Suppressor macrophage treated with lipopolysaccharide for 1 hour (primary cell): ENCODE data around the gene PRKD2.
A peak's percentile ranks its signal among the peaks of the same experiment; 100 is the strongest.

Source experiments
- DNase-seq, 3 donors: peaks; one replicate each; pipeline ENCODE4 v3.0.0-alpha.2; 2020 to 2022

PRKD2 gene

DNA sequence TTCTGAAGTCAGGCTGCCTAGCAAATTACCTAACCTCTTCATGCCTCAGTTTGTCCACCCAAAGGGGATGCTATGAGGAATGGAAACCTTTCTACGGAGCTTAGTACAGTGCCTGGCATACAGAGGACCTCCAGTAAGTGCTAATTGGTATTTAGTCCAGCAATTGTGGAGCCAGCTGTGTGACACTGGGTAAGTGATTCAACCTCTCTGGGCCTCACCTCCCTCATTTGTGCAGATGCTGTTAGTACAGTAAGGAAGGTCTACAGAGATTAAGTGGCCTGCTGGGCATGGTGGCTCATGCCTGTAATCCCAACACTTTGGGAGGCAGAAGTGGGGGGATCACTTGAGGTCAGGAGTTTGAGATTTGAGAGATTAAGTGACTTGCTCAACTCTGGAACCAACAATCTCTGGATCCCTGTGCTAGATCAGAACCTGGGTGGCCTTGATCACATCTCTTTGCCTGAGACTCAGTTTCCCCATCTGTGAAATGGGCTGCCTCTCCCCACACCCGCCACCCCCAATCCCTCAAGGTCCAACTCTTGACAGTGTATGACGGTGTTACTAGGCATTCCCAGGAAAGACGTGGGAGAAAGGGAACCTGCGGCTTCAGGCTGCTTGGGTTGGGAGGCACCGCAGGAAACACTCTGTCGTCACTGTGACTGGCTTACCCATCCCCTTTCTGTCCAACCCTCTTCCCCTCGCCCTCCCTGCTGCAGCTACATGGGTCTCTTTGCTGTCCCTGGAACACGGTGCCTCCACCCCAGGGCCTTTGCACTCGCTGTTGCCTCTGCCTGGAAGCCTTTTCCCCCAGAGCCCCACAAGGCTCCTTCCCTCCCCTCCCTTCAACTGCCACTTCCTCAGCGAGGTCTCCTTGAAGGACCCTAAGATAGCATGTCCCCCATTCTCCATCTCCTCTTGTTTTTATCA is 18.3 kb downstream of the PRKD2 start:
- no peak for DNase-seq

DNA sequence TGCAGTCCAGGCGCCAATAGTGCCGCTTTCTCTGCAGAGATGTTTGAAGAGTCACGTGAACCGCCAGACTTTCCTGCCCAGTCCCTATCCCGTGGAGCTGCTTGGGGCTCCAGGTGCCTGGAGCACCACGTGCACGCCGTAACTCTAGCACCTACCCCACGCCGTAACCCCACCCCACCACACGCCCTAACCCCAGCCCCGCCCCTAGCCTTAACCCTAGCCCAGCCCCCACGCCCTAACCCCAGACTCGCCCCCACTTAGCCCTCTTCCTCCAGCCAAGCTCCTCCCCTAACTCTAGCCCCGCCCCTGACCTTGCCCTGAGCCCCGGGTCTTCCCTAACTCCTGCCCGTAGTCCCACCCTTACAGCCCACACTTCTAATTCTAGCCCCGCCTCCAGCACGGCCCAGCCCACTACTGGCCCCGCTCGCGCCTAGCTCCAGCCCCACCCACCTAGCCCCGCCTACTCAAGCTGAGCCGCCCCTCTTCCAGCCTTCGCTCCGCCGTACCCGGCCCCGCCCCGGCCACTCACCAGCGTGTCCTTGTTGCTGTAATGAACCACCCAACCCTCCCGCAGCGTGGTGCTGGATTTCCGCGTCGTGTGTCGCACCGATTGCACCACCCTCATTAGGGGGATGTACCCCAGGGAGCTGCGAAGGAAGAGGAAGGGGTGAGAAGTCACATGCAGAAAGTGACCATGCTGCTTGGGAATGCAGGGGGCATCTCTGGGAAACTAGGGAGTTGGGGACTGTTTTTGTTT is 19.5 kb downstream of the PRKD2 start:
- peak in 2 of 3 donors; percentile 54 to 57 for DNase-seq

DNA sequence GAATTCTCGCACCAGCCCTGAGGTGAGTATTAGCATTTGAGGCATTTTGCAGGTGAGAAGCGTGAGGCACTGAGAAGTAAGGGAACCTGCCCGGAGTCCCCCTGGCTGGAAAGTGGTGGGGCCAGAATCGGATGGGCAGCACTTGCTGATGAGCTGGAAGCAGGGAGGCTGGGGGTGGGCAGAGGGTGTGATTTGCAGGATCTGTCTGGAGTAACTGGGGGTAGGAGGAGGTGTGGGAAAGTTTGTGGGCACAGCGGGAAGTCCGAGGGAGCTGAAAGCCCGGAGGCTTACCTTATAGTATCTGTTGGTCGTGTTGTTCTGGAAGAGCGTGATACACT is 20.1 kb downstream of the PRKD2 start:
- no peak for DNase-seq

DNA sequence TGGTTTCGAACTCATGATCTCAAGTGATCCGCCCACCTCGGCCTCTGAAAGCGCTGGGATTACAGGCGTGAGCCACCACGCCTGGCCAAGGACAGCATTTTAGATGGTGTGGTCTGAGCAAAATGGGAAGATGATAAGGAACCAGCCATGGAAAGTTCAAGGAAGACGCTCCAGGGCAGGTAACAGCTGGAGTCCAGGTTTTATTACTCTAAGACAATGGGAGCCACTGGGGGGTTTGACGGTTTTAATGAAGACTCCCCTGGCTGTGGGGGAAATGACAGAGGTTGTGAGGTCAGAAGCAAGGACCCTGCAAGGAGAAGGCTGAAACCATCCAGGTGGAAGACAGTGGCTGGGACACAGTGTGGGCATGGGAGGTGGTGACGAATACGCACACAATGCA is 20.9 kb downstream of the PRKD2 start:
- no peak for DNase-seq

DNA sequence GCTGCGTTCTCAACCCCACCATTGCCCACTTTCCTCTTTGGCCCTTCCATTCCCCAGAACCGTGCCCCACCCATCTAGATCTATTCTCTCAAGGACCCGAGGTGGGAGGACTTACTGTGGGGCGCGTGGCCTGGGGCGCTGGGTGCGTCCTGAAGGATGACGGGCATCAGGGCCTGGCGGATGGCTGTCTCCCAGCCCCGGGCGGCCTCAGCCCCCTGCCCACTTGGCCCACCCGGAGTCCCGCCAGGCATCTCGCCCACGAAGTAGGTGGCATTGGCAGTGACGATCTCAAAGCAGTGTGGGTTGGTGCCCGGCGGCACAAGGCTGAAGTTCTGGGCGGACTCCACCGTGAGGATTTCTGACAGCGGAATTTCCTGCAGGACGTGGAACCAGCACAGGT is 23.2 kb downstream of the PRKD2 start:
- no peak for DNase-seq

DNA sequence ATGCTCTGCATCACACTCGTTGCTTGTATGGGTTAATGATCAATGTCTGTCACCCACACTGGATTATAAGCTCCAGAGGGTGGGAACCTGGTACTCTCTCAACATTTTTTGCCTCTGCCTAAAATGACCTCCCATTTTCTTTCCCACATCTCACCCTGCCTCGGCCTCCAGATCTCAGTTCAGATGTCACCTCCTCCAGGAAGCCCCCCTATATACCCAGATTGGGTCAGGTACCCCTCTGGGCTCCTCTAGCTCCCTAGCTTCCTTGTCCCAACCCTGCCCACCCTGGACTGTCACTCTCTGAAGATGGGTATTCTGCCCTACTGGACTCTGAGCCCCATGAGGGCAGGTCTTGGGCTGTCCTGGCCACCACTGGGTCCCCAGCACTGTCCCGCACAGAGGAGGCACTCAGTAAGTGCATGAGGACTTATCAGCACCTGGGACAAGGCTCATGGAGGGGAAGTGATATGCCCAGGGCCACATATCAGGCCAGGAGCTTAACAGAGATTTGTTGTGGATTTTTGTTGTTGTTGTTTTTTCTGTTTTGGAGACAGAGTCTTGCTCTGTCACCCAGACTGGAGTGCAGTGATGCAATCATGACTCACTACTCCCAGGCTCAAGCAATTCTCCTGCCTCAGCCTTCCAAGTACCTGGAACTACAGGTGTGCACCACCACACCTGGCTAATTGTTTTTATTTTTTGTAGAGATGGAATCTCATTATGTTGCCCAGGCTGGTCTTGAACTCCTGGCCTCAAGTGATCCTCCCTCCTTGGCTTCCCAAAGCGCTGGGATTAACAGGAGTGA is 23.8 kb downstream of the PRKD2 start:
- DNase-seq: no peak

DNA sequence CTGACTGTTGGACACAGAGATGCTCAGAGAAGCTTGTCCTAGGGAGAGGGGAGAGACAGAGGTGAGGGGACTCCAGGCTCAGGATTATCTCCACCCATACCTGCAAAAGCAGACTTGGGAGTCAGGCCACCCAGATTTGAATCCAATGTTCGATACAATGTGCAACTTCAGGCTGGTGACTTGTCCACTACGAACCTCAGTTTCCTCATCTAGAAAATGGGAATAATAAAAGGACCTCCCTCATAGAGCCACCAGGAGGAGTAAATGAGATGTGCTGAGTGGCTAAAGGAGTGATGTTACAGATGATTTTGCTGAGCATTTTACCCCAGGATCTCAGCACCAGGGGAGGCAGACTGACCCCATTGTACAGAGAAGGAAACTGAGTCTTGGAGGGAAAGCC is 25.0 kb downstream of the PRKD2 start:
- no peak for DNase-seq

DNA sequence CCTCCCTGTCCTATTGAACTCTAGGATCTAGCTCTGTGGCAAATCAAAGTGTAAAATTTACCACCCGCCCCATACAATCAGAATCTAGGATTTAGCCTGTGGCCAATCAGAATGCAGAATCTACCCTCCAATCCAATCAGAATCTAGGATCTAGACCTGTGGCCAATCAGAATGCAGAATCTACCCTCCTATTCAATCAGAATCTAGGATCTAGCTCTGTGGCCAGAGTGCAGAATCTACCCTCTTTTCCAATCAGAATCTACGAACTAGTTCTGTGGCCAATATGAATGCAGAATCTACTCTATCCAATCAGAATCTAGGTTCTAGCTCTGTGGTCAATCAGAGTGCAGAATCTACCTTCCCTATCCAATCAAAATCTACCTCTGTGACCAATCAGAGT is 25.8 kb downstream of the PRKD2 start:
- DNase-seq: peak in 2 of 3 donors; percentile 42 to 44

DNA sequence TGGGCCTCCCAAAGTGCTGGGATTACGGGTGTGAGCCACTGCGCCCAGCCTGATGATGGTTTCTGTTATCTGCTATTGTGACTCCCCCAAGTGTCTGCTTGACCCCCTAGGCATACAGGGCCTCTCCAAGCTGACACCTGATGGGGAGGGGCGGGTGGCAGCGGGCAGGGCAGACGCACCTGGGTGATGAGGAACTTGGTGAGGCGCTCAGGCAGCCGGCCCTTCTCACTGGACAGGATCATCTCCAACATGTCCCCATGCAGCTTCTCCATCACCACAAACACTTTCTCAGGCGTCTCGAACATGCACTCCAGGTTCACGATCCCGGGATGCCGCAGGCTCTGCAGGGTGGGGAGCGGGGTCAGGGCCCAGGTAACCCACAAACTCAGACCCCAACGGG is 27.6 kb downstream of the PRKD2 start:
- no peak for DNase-seq

DNA sequence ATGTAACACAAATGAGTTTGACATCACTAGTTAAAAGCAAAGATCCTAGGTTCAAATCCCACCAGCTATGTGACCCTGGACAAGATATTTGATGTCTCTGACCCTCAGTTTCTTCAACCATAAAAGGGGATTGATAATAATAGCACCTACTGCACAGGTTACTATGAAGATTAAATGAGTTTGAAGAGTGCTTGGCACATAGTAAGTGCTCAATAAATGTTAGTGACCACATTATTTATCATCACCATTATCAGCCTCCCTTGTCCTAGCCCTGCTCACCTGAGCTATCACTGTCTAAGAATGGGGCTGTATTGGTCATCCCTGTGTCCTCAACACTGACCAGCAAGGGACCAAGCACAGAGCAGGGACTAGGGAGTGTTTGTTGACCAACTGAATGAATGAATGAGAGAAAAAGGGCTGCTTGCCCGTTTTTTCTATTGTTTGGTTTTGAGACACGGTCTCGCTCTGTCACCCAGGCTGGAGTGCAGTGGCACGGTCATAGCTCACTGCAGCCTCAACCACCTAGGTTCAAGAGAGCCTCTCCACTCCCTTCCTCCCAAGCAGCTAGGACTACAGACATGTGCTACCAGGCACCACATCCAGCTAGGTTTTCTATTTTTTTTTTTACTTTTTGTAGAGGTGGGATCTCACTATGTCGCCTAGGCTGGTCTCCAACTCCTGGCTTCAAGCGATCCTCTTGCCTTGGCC is 29.3 kb downstream of the PRKD2 start:
- no peak for DNase-seq

DNA sequence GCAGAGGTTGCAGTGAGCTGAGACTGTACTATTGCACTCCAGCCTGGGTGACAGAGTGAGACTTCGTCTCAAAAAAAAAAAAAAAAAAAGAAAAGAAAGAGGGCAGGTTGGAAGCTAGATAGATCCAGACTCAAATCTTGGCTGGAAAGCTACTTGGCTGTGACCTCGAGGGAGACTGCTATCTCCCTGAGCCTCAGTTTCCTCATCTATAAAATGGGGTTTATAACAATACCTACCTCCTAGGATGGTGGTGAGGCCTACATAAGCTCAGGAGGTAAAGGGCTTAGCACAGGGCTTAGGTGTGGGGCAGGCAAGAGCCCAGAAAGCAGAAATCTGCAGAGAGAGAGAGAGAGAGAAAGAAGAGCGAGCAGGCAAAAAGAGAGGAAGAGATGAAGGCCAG is 31.7 kb downstream of the PRKD2 start:
- no peak for DNase-seq

DNA sequence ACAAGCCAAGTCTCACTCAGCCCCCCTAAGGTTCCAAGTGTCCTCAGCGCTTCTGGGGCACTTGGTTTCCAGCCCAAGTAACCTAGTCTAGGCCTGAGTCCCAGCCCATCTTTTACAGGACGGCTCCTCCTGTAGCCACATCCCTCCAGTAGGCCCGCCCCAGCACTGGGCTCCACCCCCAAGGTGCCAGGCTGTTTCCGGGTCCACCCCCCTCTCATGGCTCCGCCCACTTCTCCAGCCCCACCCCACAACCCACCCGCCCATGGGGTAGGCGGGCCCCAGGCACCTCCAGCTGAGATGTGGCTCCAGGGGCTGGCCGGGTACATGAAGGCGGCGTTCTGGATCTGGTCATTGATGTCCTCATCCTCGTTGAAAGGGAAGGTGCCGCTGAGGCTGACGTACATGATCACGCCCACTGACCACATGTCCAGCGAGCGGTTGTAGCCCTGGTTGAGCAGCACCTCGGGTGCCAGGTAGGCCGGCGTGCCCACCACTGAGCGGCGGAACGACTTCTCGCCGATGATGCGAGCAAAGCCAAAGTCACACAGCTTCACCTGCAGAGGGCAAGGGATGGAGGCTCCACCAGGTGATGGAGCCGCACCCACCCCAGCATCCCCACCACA is 38.7 kb downstream of the PRKD2 start:
- peak in 2 of 3 donors; percentile 39 to 58 for DNase-seq

DNA sequence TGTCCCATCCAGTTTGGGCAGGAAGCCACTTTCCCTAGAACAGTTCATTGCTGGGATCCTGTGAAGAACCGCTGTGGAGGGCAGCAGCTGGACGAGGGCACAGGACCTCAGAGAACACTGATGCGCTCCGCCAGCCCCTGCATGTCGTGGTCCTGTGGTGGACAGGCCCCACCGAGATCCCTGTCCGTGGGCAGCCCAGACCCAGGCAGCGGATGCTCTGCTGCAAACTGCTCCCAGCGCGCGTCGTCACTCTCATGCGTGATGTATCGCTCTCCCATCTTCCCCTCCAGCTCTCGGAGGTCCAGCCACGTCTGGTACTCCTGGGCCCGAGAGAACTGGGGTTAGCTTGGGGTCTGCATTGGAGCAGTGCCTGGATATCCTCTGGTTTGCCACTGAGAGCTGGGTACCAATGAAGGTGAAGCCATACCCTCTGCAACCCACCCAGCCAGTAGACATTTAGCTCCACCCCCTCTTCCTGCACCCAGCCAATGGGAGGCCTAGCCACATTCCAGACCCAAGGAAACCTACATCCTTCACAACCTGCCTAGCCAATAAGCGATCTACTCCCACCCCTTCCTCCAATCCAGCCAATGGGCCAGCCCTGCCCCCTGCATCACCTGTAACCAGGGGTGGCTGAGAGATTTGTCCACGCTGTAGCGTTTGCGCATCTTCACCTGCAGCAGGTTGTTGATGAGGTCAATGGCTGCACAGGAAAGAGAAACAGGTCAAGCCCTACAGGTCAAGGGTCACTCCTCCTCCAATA is 42.3 kb downstream of the PRKD2 start:
- no peak for DNase-seq

DNA sequence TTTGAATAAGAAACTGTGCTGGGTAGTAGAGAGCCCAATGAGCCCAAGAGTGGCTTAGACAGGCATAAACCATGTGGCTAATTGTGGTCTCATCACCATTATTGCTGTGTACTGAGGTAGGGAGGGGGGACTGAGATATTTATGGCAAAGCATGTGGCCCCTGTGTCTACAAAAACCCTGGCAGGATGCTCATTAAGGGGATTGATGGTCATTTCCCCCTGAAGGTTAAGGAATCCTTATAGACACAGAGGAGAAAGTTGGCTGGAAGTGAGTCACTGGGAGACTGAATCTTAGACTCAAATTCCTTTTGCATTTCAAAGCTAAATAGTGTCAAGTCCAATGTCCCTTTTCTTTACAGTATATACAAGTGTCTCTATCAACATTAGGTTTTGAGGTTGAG is 46.1 kb downstream of the PRKD2 start:
- DNase-seq: no peak

DNA sequence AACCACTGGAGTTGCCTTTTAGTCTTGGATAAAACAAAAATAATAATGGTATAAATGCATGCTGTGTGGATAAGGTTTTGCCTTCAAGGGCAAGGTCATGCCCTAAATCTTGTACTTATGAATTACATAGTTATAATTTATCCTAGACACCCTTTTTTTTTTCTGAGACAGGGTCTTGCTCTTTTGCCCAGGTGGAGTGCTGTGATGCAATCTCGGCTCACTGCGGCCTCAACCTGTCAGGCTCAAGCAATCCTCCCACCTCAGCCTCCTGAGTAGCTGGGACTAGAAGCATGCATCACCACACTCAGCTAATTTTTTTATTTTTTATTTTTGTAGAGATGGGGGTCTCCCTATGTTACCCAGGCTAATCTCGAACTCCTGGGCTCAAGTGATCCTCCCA is 48.3 kb downstream of the PRKD2 start:
- DNase-seq: no peak

DNA sequence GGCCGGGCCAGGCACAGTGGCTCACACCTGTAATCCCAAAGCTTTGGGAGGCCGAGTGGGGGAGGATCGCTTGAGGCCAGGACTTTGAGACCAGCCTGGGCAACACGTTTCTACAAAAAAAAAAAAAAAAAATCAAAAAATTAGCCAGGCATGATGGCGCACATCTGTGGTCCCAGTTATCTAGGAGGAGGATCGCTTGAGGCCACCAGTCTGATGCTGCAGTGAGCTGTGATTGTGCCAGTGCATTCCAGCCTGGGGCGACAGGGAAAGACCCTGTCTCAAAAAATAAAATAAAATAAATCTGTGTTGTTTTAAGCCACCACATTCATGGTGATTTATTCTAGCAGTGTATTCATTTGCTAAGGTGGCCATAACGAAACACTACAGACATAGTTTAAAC is 51.8 kb downstream of the PRKD2 start:
- no peak for DNase-seq

DNA sequence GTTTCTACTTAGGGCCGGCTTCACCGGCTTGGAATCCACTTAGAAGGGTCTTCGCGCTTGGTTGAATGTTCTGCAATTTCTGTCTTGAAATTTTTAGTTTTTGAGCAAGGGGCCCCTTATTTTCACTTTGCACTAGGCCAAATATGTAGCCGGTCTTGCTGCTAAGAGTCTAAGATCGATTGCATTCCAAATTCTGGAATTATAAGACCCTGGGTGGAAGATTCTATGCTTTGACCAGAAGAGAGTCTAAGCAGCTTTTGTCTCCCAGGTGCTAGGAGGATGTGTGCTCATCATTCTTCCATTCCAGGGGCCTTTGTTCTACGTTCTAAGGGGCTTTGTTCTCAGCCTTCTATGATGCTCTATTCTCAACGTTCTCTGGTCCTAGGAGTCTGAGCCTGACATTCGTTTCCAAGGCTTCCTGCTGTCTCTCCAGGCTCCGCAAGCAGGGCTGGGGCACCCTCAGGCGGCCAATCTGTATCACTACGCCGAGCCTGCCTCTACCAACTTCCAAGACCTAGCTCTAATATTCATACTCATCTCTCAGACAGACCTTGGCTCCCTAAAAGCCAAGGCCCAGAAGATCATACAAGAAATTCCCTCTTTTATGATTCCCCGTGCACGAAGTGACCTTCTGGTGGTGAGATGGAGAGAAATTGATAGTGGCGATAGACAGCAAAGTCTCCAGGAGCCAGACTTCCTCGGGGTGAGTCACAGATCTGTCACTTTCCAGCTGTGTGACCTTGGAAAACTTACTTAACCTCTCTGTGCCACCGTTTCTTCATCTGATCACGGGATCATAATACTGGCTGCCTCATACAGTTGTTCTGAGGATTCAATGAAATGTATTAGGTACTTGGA is 55.0 kb downstream of the PRKD2 start:
- peak; percentile 90 to 92 (median 92) for DNase-seq

DNA sequence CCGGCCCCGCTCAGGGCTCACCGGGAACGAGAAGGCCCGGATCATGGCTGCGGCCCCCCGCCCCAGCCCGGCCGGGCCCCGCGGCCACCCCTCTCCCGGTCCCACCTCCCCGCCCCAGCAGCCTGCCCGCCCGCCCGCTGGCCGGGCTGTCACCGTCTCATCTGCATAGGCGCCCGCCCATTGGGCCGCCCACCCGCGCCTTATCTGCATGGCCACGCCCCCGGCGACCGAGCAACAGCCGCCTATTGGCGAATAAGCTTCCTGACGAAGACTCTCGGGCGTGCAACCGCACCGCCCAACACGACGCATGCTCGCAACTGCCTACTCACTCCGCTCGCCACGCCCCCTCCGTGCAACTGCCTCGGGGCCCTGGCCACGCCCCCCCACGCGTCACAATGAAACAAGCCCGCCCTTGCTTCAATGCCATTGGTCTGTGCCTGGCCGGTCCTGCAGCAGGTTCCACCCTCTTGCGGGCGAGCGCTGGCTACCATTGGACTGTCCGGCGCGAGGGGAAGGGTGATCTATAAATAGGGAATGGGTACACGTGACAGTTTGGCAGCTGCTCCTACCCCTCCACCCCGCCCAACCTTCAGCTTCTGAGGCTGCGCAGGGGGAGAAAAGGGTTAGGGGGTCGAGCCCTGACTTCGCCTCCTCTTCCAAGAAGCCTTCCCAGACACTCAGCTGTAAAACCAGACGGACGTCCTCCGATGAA is 55.7 kb downstream of the PRKD2 start, which contains the start of gene DACT3:
DACT3 (minus strand) TSS at position 163 of the 712 bp plus-strand sequence; CDS start at position 45, 118 bp downstream.
- DNase-seq: peak; percentile 100

DNA sequence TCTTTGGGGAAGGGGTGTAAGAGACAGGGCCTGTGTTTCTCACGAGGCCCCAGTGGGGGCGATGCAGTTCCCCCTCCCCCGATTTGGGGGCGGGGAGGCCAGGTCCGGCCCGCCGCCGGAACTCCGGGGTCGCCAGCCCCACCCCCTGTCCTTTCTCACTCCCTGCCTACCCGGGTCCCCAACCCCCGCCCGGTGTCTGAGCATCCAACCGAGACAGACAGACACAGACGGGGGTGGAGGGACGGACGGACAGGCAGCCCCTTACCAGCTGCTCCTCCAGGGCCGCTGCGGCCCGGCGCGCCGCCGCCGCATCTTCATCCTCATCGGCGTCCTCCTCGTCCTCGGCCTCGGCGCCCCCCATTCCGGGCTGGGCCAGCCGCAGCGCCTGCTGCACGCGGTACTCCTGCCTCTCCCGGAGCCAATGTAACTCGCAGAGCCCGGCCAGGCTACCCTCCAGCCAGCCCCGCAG is 56.3 kb downstream of the PRKD2 start:
- DNase-seq: no peak
